Hematopoietic multipotent progenitor cell treated with erythropoietin and hydrocortisone succinate and interleukin-3 and kit ligand, for 6 days (in vitro differentiated cells): Measurements from ENCODE around the gene DOCK1.

Experiments
- DNase-seq: peaks from one replicate; pipeline ENCODE4 v3.0.0-alpha.2; 2015

The DOCK1 gene

GRCh38 chr10:127194111-127194510 lies 288.9 kb downstream of the DOCK1 start:
- no peak for DNase-seq

GRCh38 chr10:127194599-127194998 lies 289.4 kb downstream of the DOCK1 start:
- no peak for DNase-seq

- peak; percentile 15 for DNase-seq
Observed at GRCh38 chr10:127195041-127195506, 289.8 kb downstream of the DOCK1 start.

GRCh38 chr10:127195571-127196281 lies 290.5 kb downstream of the DOCK1 start:
- no peak for DNase-seq

GRCh38 chr10:127196282-127197153 lies 291.3 kb downstream of the DOCK1 start, which contains the start of gene INSYN2A:
INSYN2A (minus strand) TSS chr10:127196591; CDS start chr10:127176395, 20,196 bp downstream.
- peak; percentile 20 for DNase-seq

- DNase-seq = no peak
Observed at GRCh38 chr10:127197154-127197432, 291.9 kb downstream of the DOCK1 start.

GRCh38 chr10:127198307-127198706 lies 293.1 kb downstream of the DOCK1 start:
- no peak for DNase-seq

- DNase-seq = no peak
Observed at GRCh38 chr10:127198721-127199120, 293.5 kb downstream of the DOCK1 start.

- DNase-seq = no peak
Observed at GRCh38 chr10:127200646-127201045, 295.4 kb downstream of the DOCK1 start.

- no peak for DNase-seq
Observed at GRCh38 chr10:127203067-127203466, 297.8 kb downstream of the DOCK1 start.

- DNase-seq = no peak
Observed at GRCh38 chr10:127207081-127207480, 301.9 kb downstream of the DOCK1 start.

GRCh38 chr10:127210936-127211466 lies 305.8 kb downstream of the DOCK1 start:
- no peak for DNase-seq

- no peak for DNase-seq
Observed at GRCh38 chr10:127215866-127216265, 310.6 kb downstream of the DOCK1 start.

- DNase-seq = no peak
Observed at GRCh38 chr10:127216274-127216673, 311.0 kb downstream of the DOCK1 start.

GRCh38 chr10:127216786-127217185 lies 311.6 kb downstream of the DOCK1 start:
- no peak for DNase-seq

GRCh38 chr10:127218658-127219057 lies 313.4 kb downstream of the DOCK1 start:
- DNase-seq = no peak

- no peak for DNase-seq
Observed at GRCh38 chr10:127221281-127221680, 316.1 kb downstream of the DOCK1 start.

GRCh38 chr10:127227027-127227426 lies 321.8 kb downstream of the DOCK1 start:
- no peak for DNase-seq

GRCh38 chr10:127227663-127228062 lies 322.4 kb downstream of the DOCK1 start:
- no peak for DNase-seq

GRCh38 chr10:127228195-127228787 lies 323.1 kb downstream of the DOCK1 start:
- no peak for DNase-seq

- no peak for DNase-seq
Observed at GRCh38 chr10:127234306-127234800, 329.1 kb downstream of the DOCK1 start.

GRCh38 chr10:127236266-127236665 lies 331.0 kb downstream of the DOCK1 start:
- DNase-seq = no peak

- DNase-seq = no peak
Observed at GRCh38 chr10:127242914-127243313, 337.7 kb downstream of the DOCK1 start.
